ENCODE measurements around the gene NME3. TPM values are rescaled to one million over a fixed set of nuclear protein-coding genes. Genes with fewer than 3 reads are reported as not detected.

NME3 gene
- total RNA-seq, 1 experiment from 2014 or later, result 103 TPM

- no peak overlapping the region for H3K9ac ChIP-seq (ENCODE audit: low read length)
- H2AFZ ChIP-seq (ENCODE audit: low read depth, low read length, poor library complexity, severe bottlenecking), result no peak overlapping the region
- intact Hi-C loops (cut with micrococcal nuclease), result no loop called here
- peaks cover 53% of the 10 kb centered on the region for H3K79me2 ChIP-seq (ENCODE audit: insufficient read depth, low read length)
- H3K4me2 ChIP-seq (ENCODE audit: low read length), result no peak overlapping the region
- H3K36me3 ChIP-seq (ENCODE audit: control insufficient read depth in 1 of 2, insufficient read depth in 2 of 2, low read length in 2 of 2), result peaks cover 0 to 5% of the 10 kb centered on the region in 2 experiments; a peak in 2 of 4 replicates
- ChIA-PET RAD21 (ENCODE audit: low non-redundant PET in 1 of 2, low total read pairs in 2 of 2, uncharacterized antibody in 2 of 2, unreplicated experiment in 2 of 2) (no interaction called here), CTCF (no interaction called here), POLR2A (no interaction called here)
- DNase-seq (ENCODE audit: low read depth, low spot score), result no peak
- H3K27ac ChIP-seq (ENCODE audit: low read depth, low read length), result no peak overlapping the region
- no peaks in the 10 kb centered on the region for H3K9me3 ChIP-seq (ENCODE audit: control insufficient read depth in 1 of 2, insufficient read depth in 1 of 2, low read depth in 1 of 2, low read length in 2 of 2)
- ATAC-seq, result no peak
- no TSS peak for BruUV-seq (replicated peaks)
- H3K9me2 ChIP-seq (ENCODE audit: insufficient read depth), result no peaks in the 10 kb centered on the region
- H4K20me1 ChIP-seq (ENCODE audit: insufficient read depth), result no peaks in the 10 kb centered on the region
- no peaks in the 10 kb centered on the region for H3K27me3 ChIP-seq (ENCODE audit: insufficient read depth, low read length)
- peaks cover 0 to 17% of the 10 kb centered on the region in 2 experiments; a peak in 3 of 4 replicates for H3K4me1 ChIP-seq (ENCODE audit: control insufficient read depth in 1 of 2, insufficient read depth in 2 of 2, low read length in 2 of 2)
- no peak overlapping the region for H3K4me3 ChIP-seq (replicated peaks in 1 of 2; ENCODE audit: low read depth in 1 of 2, low read length in 2 of 2)
- no peak for TF ChIP-seq CBX3 (IDR thresholded peaks at IDR 0.05; ENCODE audit: low read depth)
- TF ChIP-seq POLR2A (IDR thresholded peaks at IDR 0.05; ENCODE audit: borderline replicate concordance, extremely low read depth, insufficient read depth, insufficient read length), result no peak
- TF ChIP-seq POLR2AphosphoS5 (IDR thresholded peaks at IDR 0.05; ENCODE audit: low read depth, low read length), result no peak
- no peak for TF ChIP-seq YY1 (IDR thresholded peaks at IDR 0.05; ENCODE audit: extremely low read depth, insufficient replicate concordance, low read depth, low read length)
- TF ChIP-seq EZH2 (IDR thresholded peaks at IDR 0.05), result no peak
- TF ChIP-seq CEBPB (IDR thresholded peaks at IDR 0.05; ENCODE audit: low read depth), result no peak
- no peak for TF ChIP-seq REST (IDR thresholded peaks at IDR 0.05; ENCODE audit: low read depth)
- TF ChIP-seq ZNF274 (IDR thresholded peaks at IDR 0.05; ENCODE audit: low read depth, low read length), result no peak
- no peak for TF ChIP-seq EGR1 (IDR thresholded peaks at IDR 0.05; ENCODE audit: low read depth)
- no peak for TF ChIP-seq MAX (IDR thresholded peaks at IDR 0.05)
- TF ChIP-seq SRF (IDR thresholded peaks at IDR 0.05; ENCODE audit: low read depth), result no peak
- TF ChIP-seq FOSL1 (IDR thresholded peaks at IDR 0.05; ENCODE audit: low read depth), result no peak
- TF ChIP-seq CTCF (IDR thresholded peaks at IDR 0.05 in 2 of 3, conservative IDR thresholded peaks at IDR 0.05 in 1 of 3; ENCODE audit: borderline replicate concordance in 1 of 3, insufficient read depth in 1 of 3, low read depth in 2 of 3, low read length in 2 of 3), result no peak
- TF ChIP-seq ZBTB33 (IDR thresholded peaks at IDR 0.05; ENCODE audit: extremely low read depth, insufficient replicate concordance, low read length), result no peak
- no peak for TF ChIP-seq RAD21 (IDR thresholded peaks at IDR 0.05; ENCODE audit: low read depth)
- no peak for TF ChIP-seq SIN3A (IDR thresholded peaks at IDR 0.05; ENCODE audit: low read depth)
- no peak for TF ChIP-seq SP1 (IDR thresholded peaks at IDR 0.05; ENCODE audit: low read depth)
- TF ChIP-seq EZH2phosphoT487 (IDR thresholded peaks at IDR 0.05; ENCODE audit: borderline replicate concordance), result no peak
- no peak for TF ChIP-seq ATF3 (IDR thresholded peaks at IDR 0.05)
Observed at GRCh38 chr16:1785846-1786170, 14.5 kb upstream of the NME3 start.
